ENCODE data around the gene GPR146. TPM values are rescaled to one million over a fixed set of nuclear protein-coding genes. Genes with fewer than 3 reads are reported as not detected.

GPR146 gene
- total and polyA plus RNA-seq, 2 of the 4 experiments (the other 2 are of a cell fraction), result 2.2 to 3.4 TPM

DNA sequence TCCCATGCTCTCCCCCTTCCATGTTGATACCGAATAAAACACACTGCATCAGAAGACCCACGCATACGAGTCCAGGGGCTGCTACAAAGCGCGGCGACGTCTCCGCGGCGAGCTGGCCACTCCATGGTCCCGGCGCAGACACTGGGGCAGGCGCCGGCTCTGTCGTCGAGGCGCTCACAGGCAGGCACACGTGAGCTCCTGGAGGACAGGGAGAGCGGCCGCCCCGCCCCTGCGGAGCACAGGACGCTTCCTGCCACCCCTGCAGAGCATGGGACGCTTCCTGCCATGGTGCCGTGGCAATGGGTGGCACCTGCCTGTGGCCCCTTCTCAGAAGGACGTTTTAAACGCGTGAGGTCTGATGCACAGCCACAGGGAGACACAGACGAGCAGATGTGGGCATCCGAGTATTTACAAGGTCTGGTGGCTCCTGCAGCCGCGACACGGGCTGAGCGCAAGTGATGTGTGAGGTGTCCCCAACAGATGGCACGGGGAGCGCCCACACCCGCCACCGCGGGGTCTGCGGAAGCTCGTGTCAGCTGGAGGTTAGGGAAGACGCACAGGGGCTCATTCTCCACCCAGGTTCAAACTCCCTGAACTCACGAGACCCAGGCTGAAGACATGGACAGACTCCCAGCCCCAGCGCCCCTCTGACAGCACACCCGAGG is 21.4 kb upstream of the GPR146 start:
- H4K5ac ChIP-seq (ENCODE audit: low read depth, low read length), result no peak overlapping the region
- no peak overlapping the region for H4K8ac ChIP-seq (ENCODE audit: low read depth in 2 of 2, low read length in 2 of 2)
- H3K4me3 ChIP-seq (ENCODE audit: insufficient read depth, low read depth, low read length), result no peak overlapping the region
- H2AK9ac ChIP-seq (replicated peaks; ENCODE audit: low read depth, low read length, poor library complexity), result no peak overlapping the region
- no peak overlapping the region for H3K9ac ChIP-seq (ENCODE audit: low read depth, low read length)
- H4K91ac ChIP-seq (ENCODE audit: insufficient read depth, low read depth, low read length), result no peak overlapping the region
- H2BK5ac ChIP-seq (ENCODE audit: low read depth, low read length, poor library complexity, severe bottlenecking), result no peak overlapping the region
- H3K4ac ChIP-seq (ENCODE audit: low read depth, low read length), result no peak overlapping the region
- no peak overlapping the region for H2AK5ac ChIP-seq (ENCODE audit: low read depth, low read length)
- H3K14ac ChIP-seq (replicated peaks; ENCODE audit: low read depth, low read length), result no peak overlapping the region
- peaks cover 56% of the 10 kb centered on the region for H4K20me1 ChIP-seq (ENCODE audit: insufficient read depth, low read length)
- TF ChIP-seq, protein P1, sequence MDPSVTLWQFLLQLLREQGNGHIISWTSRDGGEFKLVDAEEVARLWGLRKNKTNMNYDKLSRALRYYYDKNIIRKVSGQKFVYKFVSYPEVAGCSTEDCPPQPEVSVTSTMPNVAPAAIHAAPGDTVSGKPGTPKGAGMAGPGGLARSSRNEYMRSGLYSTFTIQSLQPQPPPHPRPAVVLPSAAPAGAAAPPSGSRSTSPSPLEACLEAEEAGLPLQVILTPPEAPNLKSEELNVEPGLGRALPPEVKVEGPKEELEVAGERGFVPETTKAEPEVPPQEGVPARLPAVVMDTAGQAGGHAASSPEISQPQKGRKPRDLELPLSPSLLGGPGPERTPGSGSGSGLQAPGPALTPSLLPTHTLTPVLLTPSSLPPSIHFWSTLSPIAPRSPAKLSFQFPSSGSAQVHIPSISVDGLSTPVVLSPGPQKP (IDR thresholded peaks at IDR 0.05; ENCODE audit: borderline replicate concordance, low read depth, low read length), result no peak
- TF ChIP-seq, protein P2, sequence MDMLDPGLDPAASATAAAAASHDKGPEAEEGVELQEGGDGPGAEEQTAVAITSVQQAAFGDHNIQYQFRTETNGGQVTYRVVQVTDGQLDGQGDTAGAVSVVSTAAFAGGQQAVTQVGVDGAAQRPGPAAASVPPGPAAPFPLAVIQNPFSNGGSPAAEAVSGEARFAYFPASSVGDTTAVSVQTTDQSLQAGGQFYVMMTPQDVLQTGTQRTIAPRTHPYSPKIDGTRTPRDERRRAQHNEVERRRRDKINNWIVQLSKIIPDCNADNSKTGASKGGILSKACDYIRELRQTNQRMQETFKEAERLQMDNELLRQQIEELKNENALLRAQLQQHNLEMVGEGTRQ (IDR thresholded peaks at IDR 0.05; ENCODE audit: low read depth, low read length), result no peak
- TF ChIP-seq MAFK (IDR thresholded peaks at IDR 0.05; ENCODE audit: low read depth, low read length), result no peak
- TF ChIP-seq RCOR1 (IDR thresholded peaks at IDR 0.05; ENCODE audit: insufficient replicate concordance, low read length), result no peak
- TF ChIP-seq FOS (IDR thresholded peaks at IDR 0.05; ENCODE audit: low read depth, low read length), result no peak
- no peak for TF ChIP-seq MXI1 (IDR thresholded peaks at IDR 0.05; ENCODE audit: borderline replicate concordance, low read depth, low read length)
- TF ChIP-seq POLR2A (IDR thresholded peaks at IDR 0.05; ENCODE audit: low read depth, low read length), result no peak
- TF ChIP-seq, protein P3, sequence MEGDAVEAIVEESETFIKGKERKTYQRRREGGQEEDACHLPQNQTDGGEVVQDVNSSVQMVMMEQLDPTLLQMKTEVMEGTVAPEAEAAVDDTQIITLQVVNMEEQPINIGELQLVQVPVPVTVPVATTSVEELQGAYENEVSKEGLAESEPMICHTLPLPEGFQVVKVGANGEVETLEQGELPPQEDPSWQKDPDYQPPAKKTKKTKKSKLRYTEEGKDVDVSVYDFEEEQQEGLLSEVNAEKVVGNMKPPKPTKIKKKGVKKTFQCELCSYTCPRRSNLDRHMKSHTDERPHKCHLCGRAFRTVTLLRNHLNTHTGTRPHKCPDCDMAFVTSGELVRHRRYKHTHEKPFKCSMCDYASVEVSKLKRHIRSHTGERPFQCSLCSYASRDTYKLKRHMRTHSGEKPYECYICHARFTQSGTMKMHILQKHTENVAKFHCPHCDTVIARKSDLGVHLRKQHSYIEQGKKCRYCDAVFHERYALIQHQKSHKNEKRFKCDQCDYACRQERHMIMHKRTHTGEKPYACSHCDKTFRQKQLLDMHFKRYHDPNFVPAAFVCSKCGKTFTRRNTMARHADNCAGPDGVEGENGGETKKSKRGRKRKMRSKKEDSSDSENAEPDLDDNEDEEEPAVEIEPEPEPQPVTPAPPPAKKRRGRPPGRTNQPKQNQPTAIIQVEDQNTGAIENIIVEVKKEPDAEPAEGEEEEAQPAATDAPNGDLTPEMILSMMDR (conservative IDR thresholded peaks at IDR 0.05; ENCODE audit: low read depth, low read length), result no peak
- no peak for TF ChIP-seq NFE2L2 (IDR thresholded peaks at IDR 0.05; ENCODE audit: low read depth, low read length)
- TF ChIP-seq RAD21 (IDR thresholded peaks at IDR 0.05; ENCODE audit: low read length), result no peak
- no peak for TF ChIP-seq BHLHE40 (IDR thresholded peaks at IDR 0.05; ENCODE audit: low read depth, low read length)
- TF ChIP-seq MAZ (IDR thresholded peaks at IDR 0.05; ENCODE audit: borderline replicate concordance, low read depth, low read length), result no peak
- TF ChIP-seq CHD1 (IDR thresholded peaks at IDR 0.05; ENCODE audit: low read depth, low read length), result no peak
- TF ChIP-seq RFX5 (IDR thresholded peaks at IDR 0.05; ENCODE audit: low read depth, low read length), result no peak
- TF ChIP-seq CEBPB (IDR thresholded peaks at IDR 0.05; ENCODE audit: low read depth, low read length), result no peak
- TF ChIP-seq SMC3 (IDR thresholded peaks at IDR 0.05; ENCODE audit: low read depth, low read length), result no peak
- H3K18ac ChIP-seq (ENCODE audit: low read depth, low read length), result no peak overlapping the region
- H3K36me3 ChIP-seq (ENCODE audit: control insufficient read depth, insufficient read depth, low read length), result peaks cover 36% of the 10 kb centered on the region
- no peak overlapping the region for H2AFZ ChIP-seq (replicated peaks; ENCODE audit: low read length, poor library complexity)
- H3K56ac ChIP-seq (ENCODE audit: extremely low read depth, insufficient read depth, low read length), result no peak overlapping the region
- no peak for ATAC-seq (ENCODE audit: low read depth)
- peaks cover 3% of the 10 kb centered on the region; the same call in 1 of the 2 replicates for H3K4me1 ChIP-seq (ENCODE audit: control insufficient read depth, insufficient read depth, low read length)
- peaks cover 5% of the 10 kb centered on the region; the same call in 1 of the 2 replicates for H3K9me1 ChIP-seq (ENCODE audit: insufficient read depth, low read length)
- 99% methylated on average over 15 of the region's 45 CpGs; no CpG with 5 or more reads in 1 of the 2 experiments for WGBS, 2 experiments (ENCODE audit: extremely low coverage in 2 of 2, insufficient read length in 1 of 2)
- H3K27ac ChIP-seq (ENCODE audit: insufficient read depth, low read length), result no peak overlapping the region
- peaks cover 18 to 82% of the 10 kb centered on the region in 2 experiments for H3K79me1 ChIP-seq (ENCODE audit: low read depth in 1 of 2, low read length in 2 of 2)
- in situ Hi-C loops (cut with MboI; ENCODE audit: low sequenced_read_pairs) (no loop called here), intact Hi-C loops (cut with micrococcal nuclease) (no loop called here), dilution Hi-C loops (cut with HindIII; ENCODE audit: low sequenced_read_pairs, unreplicated experiment) (no loop called here)
- ChIA-PET CTCF (no interaction called here), POLR2A (ENCODE audit: unreplicated experiment) (no interaction called here)
- H3K27me3 ChIP-seq (ENCODE audit: control insufficient read depth, insufficient read depth, low read length), result no peaks in the 10 kb centered on the region
- no peak overlapping the region for H2BK15ac ChIP-seq (ENCODE audit: low read depth, low read length)
- H2BK20ac ChIP-seq (ENCODE audit: low read depth, low read length), result no peak overlapping the region
- no peak overlapping the region for H2BK120ac ChIP-seq (ENCODE audit: low read depth, low read length)
- no peak for DNase-seq
- peaks cover 3% of the 10 kb centered on the region; the same call in 1 of the 2 replicates for H3K9me3 ChIP-seq (ENCODE audit: control insufficient read depth, insufficient read depth, low read length)
- no peak overlapping the region for H3K23ac ChIP-seq (ENCODE audit: low read depth, low read length)
- no TSS peak for BruUV-seq (replicated peaks)
- H3K4me2 ChIP-seq (ENCODE audit: low read depth, low read length), result no peak overlapping the region
